Smooth muscle cell (in vitro differentiated cells): ENCODE results near the gene NRN1L. TPM values are rescaled to one million over a fixed set of nuclear protein-coding genes. Genes with fewer than 3 reads are reported as not detected.

Source experiments
- DNase-seq: peaks from one replicate; lab custom pipeline; 2025; ENCODE audit not compliant: unreplicated experiment; lab: John Stamatoyannopoulos, UW
- H2AFZ ChIP-seq: fragments of 200-600 bp; sonication (generic); 2 replicates; pipeline ENCODE4 v1.6.0; 2016; ENCODE audit warnings: antibody characterized with exemption, low read depth, mild to moderate bottlenecking
- H3F3A ChIP-seq: fragments of 200-600 bp; sonication (generic); 2 replicates; pipeline ENCODE4 v1.6.0; 2017; ENCODE audit warnings: antibody characterized with exemption, low read depth
- H3K27ac ChIP-seq: fragments of 200-600 bp; sonication (generic); 2 replicates; pipeline ENCODE4 v1.5.1; 2016; ENCODE audit warnings: low read depth, mild to moderate bottlenecking
- H3K27me3 ChIP-seq: fragments of 200-600 bp; sonication (generic); 2 replicates; pipeline ENCODE4 v1.6.1; 2016; ENCODE audit warnings: low read depth, mild to moderate bottlenecking
- H3K36me3 ChIP-seq: fragments of 200-600 bp; sonication (generic); 2 replicates; pipeline ENCODE4 v1.5.1; 2016; ENCODE audit warnings: low read depth
- H3K4me1 ChIP-seq: fragments of 200-600 bp; sonication (generic); 2 replicates; pipeline ENCODE4 v1.5.1; 2016; ENCODE audit warnings: low read depth
- H3K4me2 ChIP-seq: fragments of 200-600 bp; sonication (generic); 2 replicates; pipeline ENCODE4 v1.6.0; 2016; ENCODE audit warnings: mild to moderate bottlenecking
- H3K4me3 ChIP-seq: fragments of 200-600 bp; sonication (generic); 2 replicates; pipeline ENCODE4 v1.5.1; 2016; ENCODE audit warnings: mild to moderate bottlenecking
- H3K79me2 ChIP-seq: fragments of 200-600 bp; sonication (generic); 2 replicates; pipeline ENCODE4 v1.6.0; 2016; ENCODE audit warnings: low read depth, mild to moderate bottlenecking
- H3K9ac ChIP-seq: fragments of 200-600 bp; sonication (generic); 2 replicates; pipeline ENCODE4 v1.6.0; 2016; ENCODE audit warnings: low read depth
- H3K9me3 ChIP-seq: fragments of 200-600 bp; sonication (generic); replicated peaks from 2 replicates; pipeline ENCODE4 v1.5.1; 2016; ENCODE audit warnings: low read depth
- H4K20me1 ChIP-seq: fragments of 200-600 bp; sonication (generic); 2 replicates; pipeline ENCODE4 v1.6.0; 2016; ENCODE audit warnings: low read depth
- WGBS: methylation state at CpG from one replicate; pipeline ENCODE4 v1.1.7; 2016; ENCODE audit warnings: low lambda C conversion rate; 5-methylcytosine and 5-hydroxymethylcytosine counted together
- polyA plus RNA-seq: library from polyadenylated mRNA; unstranded; fragments of >200 nt; fragmentation: Nextera tagmentation; extraction: Ambion mirVana; gene quantifications from 2 replicates; pipeline ENCODE4 v1.2.1, GENCODE V29; 2016
- total RNA-seq: library from RNA; depleted of rRNA; stranded (reverse); fragments of >200 nt; gene quantifications from 2 replicates; pipeline ENCODE4 v1.2.3, GENCODE V29; 2014
- TF ChIP-seq, protein P1 (sequence below): fragments of 200-600 bp; sonication (generic); IDR thresholded peaks from 2 replicates; pipeline ENCODE4 v1.5.1; 2017; ENCODE audit warnings: borderline replicate concordance, mild to moderate bottlenecking, antibody characterized with exemption; ENCODE audit not compliant: insufficient read depth, poor library complexity, severe bottlenecking

NRN1L gene
- total and polyA plus RNA-seq, 2 experiments from 2014 or later, result 0.57 TPM; not detected in 1

DNA sequence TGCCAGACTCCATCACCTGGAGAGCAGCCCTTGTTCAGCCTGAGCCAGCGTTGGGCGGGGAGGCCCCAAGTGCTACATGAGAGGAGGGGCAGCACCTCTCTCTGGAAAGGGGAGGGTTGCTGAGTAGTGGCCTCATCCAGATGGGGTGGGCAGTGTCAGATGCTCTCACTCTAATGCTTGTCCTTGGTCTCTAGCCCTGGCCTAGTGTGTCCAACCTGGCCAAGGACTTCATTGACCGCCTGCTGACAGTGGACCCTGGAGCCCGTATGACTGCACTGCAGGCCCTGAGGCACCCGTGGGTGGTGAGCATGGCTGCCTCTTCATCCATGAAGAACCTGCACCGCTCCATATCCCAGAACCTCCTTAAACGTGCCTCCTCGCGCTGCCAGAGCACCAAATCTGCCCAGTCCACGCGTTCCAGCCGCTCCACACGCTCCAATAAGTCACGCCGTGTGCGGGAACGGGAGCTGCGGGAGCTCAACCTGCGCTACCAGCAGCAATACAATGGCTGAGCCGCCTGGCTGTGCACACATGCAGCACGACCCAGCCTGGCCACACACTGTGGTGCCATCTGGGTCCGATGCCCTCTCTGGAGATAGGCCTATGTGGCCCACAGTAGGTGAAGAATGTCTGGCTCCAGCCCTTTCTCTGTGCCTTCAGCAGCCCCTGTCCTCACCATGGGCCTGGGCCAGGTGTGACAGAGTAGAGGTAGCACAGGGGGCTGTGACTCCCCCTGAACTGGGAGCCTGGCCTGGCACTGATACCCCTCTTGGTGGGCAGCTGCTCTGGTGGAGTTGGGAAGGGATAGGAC lies 42.7 kb downstream of the NRN1L start:
- no peaks in the 10 kb centered on the region for H3K27me3 ChIP-seq
- no peaks in the 10 kb centered on the region for H3F3A ChIP-seq
- H3K4me1 ChIP-seq, result no peaks in the 10 kb centered on the region
- no peaks in the 10 kb centered on the region for H3K36me3 ChIP-seq
- no peak overlapping the region for H3K27ac ChIP-seq
- H3K4me3 ChIP-seq, result no peak overlapping the region
- 97% methylated on average over 22 of the region's 22 CpGs for WGBS
- H2AFZ ChIP-seq, result no peak overlapping the region
- DNase-seq, result no peak
- H3K79me2 ChIP-seq, result peaks cover 7% of the 10 kb centered on the region
- TF ChIP-seq, protein P1, sequence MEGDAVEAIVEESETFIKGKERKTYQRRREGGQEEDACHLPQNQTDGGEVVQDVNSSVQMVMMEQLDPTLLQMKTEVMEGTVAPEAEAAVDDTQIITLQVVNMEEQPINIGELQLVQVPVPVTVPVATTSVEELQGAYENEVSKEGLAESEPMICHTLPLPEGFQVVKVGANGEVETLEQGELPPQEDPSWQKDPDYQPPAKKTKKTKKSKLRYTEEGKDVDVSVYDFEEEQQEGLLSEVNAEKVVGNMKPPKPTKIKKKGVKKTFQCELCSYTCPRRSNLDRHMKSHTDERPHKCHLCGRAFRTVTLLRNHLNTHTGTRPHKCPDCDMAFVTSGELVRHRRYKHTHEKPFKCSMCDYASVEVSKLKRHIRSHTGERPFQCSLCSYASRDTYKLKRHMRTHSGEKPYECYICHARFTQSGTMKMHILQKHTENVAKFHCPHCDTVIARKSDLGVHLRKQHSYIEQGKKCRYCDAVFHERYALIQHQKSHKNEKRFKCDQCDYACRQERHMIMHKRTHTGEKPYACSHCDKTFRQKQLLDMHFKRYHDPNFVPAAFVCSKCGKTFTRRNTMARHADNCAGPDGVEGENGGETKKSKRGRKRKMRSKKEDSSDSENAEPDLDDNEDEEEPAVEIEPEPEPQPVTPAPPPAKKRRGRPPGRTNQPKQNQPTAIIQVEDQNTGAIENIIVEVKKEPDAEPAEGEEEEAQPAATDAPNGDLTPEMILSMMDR, result no peak
- H3K9ac ChIP-seq, result no peak overlapping the region
- H3K9me3 ChIP-seq, result no peaks in the 10 kb centered on the region
- no peak overlapping the region for H3K4me2 ChIP-seq
- H4K20me1 ChIP-seq, result peaks cover 74% of the 10 kb centered on the region

DNA sequence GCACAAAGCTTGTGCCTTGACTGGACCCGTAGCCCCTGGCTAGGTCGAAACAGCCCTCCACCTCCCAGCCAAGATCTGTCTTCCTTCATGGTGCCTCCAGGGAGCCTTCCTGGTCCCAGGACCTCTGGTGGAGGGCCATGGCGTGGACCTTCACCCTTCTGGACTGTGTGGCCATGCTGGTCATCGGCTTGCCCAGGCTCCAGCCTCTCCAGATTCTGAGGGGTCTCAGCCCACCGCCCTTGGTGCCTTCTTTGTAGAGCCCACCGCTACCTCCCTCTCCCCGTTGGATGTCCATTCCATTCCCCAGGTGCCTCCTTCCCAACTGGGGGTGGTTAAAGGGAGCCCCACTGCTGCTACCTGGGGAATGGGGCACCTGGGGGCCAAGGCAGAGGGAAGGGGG lies 43.5 kb downstream of the NRN1L start:
- Histone ChIP-seq H3K4me3 (no peak overlapping the region), H2AFZ (no peak overlapping the region), H3K4me2 (no peak overlapping the region), H3K9me3 (no peaks in the 10 kb centered on the region), H3K27me3 (no peaks in the 10 kb centered on the region), H3K27ac (no peak overlapping the region), H3K36me3 (no peaks in the 10 kb centered on the region), H4K20me1 (peaks cover 66% of the 10 kb centered on the region), H3K9ac (no peak overlapping the region), H3F3A (no peaks in the 10 kb centered on the region), H3K4me1 (no peaks in the 10 kb centered on the region), H3K79me2 (peaks cover 6% of the 10 kb centered on the region)
- TF ChIP-seq, protein P1, result no peak
- DNase-seq, result no peak
- WGBS, result 92% methylated on average over 7 of the region's 7 CpGs

DNA sequence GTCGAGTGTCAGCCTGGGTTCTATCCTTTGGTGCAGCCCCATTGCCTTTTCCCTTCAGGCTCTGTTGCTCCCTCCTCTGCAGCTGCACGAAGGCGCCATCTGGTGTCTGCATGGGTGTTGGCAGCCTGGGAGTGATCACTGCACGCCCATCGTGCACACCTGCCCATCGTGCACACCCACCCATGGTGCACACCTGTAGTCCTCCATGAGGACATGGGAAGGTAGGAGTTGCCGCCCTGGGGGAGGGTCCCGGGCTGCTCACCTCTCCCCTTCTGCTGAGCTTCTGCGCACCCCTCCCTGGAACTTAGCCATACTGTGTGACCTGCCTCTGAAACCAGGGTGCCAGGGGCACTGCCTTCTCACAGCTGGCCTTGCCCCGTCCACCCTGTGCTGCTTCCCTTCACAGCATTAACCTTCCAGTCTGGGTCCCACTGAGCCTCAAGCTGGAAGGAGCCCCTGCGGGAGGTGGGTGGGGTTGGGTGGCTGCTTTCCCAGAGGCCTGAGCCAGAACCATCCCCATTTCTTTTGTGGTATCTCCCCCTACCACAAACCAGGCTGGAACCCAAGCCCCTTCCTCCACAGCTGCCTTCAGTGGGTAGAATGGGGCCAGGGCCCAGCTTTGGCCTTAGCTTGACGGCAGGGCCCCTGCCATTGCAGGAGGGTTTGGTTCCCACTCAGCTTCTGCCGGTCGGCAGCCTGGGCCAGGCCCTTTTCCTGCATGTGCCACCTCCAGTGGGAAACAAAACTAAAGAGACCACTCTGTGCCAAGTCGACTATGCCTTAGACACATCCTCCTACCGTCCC lies 44.1 kb downstream of the NRN1L start:
- no peaks in the 10 kb centered on the region for H3K36me3 ChIP-seq
- H4K20me1 ChIP-seq, result peaks cover 60% of the 10 kb centered on the region
- no peaks in the 10 kb centered on the region for H3F3A ChIP-seq
- no peaks in the 10 kb centered on the region for H3K27me3 ChIP-seq
- TF ChIP-seq, protein P1, result peak; percentile 67
- H3K27ac ChIP-seq, result no peak overlapping the region
- no peak overlapping the region for H3K4me2 ChIP-seq
- 57% methylated on average over 16 of the region's 16 CpGs for WGBS
- peaks cover 3% of the 10 kb centered on the region for H3K79me2 ChIP-seq
- no peaks in the 10 kb centered on the region for H3K9me3 ChIP-seq
- H3K4me3 ChIP-seq, result no peak overlapping the region
- peak; percentile 7 for DNase-seq
- no peak overlapping the region for H2AFZ ChIP-seq
- no peak overlapping the region for H3K9ac ChIP-seq
- no peaks in the 10 kb centered on the region for H3K4me1 ChIP-seq
